Suprapubic skin (tissue), 3 donors: Measurements from ENCODE around the gene FBXO11.

Source experiments
- CTCF ChIP-seq, 2 donors: fragments of 200-600 bp in 1 of 2; fragments of 450-650 bp in 1 of 2; sonication (generic) in 1 of 2; IDR thresholded peaks; one replicate each; pipeline ENCODE4 v1.5.1; 2016 to 2019; ENCODE audit warnings: antibody characterized with exemption in 2 of 2, mild to moderate bottlenecking in 1 of 2, moderate library complexity in 1 of 2
- POLR2A ChIP-seq, 2 donors: fragments of 450-650 bp; IDR thresholded peaks; one replicate each; pipeline ENCODE4 v1.6.1; 2017; ENCODE audit warnings: antibody characterized with exemption in 2 of 2, mild to moderate bottlenecking in 2 of 2, moderate library complexity in 2 of 2

DNA sequence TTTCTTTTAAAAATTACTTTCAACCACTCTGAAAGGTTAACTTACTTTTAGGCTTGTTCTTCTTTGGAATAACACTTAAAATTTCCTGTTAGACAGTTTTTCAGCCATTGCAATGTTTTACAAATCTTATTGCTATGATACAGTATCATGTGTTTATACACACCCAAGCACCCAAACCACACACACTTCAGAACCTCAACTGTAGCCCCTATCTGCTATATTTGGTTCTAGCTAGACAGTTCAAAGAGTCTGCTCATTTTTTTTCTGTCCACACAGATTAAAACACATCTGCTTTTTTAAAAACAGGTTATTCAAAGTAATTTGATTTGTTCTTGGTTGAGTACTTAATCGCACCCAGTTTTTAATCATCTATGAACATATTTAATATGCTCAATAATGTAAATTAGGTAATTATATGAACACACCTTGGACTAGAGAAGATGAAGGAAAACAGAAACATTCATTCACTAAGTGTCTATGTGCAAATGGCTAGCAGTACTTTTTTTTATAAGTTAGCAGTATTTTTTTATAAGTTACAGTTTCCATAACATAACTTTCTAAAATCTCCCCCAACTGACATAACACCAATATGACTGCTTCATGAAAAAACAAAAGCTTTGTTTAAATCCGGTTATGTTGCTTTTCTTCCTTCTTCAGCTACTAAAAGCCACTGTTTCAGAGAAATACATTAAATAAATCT lies 17.6 kb downstream of the FBXO11 start:
- TF ChIP-seq POLR2A (IDR thresholded peaks at IDR 0.05) (no peak), CTCF (IDR thresholded peaks at IDR 0.05) (no peak)
